Right atrium auricular region (tissue), 2 donors: ENCODE measurements around the gene UNC5B. TPM values are rescaled to one million over a fixed set of nuclear protein-coding genes. Genes with fewer than 3 reads are reported as not detected.

Experiments used
- DNase-seq: peaks from one replicate; pipeline ENCODE4 v3.0.0-alpha.2; 2019; ENCODE audit warnings: low spot score
- H3K27ac ChIP-seq, 2 donors: fragments of 200-600 bp; sonication (generic); 1 replicate in 1 of 2; 2 replicates in 1 of 2; pipeline ENCODE4 v1.5.1; 2016 to 2019
- H3K27me3 ChIP-seq, 2 donors: fragments of 200-600 bp; sonication (generic); one replicate each; pipeline versions ENCODE4 v1.5.1 to v1.6.0; 2017 to 2019
- H3K36me3 ChIP-seq: fragments of 200-600 bp; sonication (generic); one replicate; pipeline ENCODE4 v1.5.1; 2016
- H3K4me1 ChIP-seq, 2 donors: fragments of 200-600 bp; sonication (generic); one replicate each; pipeline versions ENCODE4 v1.5.1 to v1.6.0; 2017 to 2019
- H3K4me3 ChIP-seq, 2 donors: fragments of 200-600 bp; sonication (generic); 1 replicate in 1 of 2; 2 replicates in 1 of 2; pipeline ENCODE4 v1.5.1; 2017 to 2019; ENCODE audit warnings: mild to moderate bottlenecking in 1 of 2, moderate library complexity in 1 of 2
- H3K9me3 ChIP-seq, 2 donors: fragments of 200-600 bp; sonication (generic); one replicate each; pipeline ENCODE4 v1.5.1; 2019
- CTCF ChIP-seq, 2 donors: fragments of 200-600 bp; sonication (generic); IDR thresholded peaks; one replicate each; pipeline ENCODE4 v1.5.1; 2019; ENCODE audit warnings: antibody characterized with exemption in 2 of 2
- total RNA-seq, 2 donors: library from RNA; depleted of rRNA; stranded (reverse); fragments of >200 nt; gene quantifications; one replicate each; pipeline ENCODE4 v1.1.0, GENCODE V29; 2016

Gene UNC5B
- total RNA-seq, 2 donors from 2014 or later: 10.9 to 29.2 TPM

- TF ChIP-seq CTCF (IDR thresholded peaks at IDR 0.05): no peak
- no peaks in the 10 kb centered on the region for H3K4me1 ChIP-seq
- no peak for DNase-seq
- H3K27me3 ChIP-seq: no peaks in the 10 kb centered on the region
- no peaks in the 10 kb centered on the region for H3K9me3 ChIP-seq
- H3K4me3 ChIP-seq: no peak overlapping the region
- no peak overlapping the region for H3K27ac ChIP-seq
- no peaks in the 10 kb centered on the region for H3K36me3 ChIP-seq
Measured at GRCh38 chr10:71342573-71343391, 130.4 kb downstream of the UNC5B start.

- no peaks in the 10 kb centered on the region for H3K9me3 ChIP-seq
- no peak overlapping the region for H3K27ac ChIP-seq
- H3K4me3 ChIP-seq: no peak overlapping the region
- no peaks in the 10 kb centered on the region for H3K36me3 ChIP-seq
- no peak for DNase-seq
- no peaks in the 10 kb centered on the region for H3K4me1 ChIP-seq
- TF ChIP-seq CTCF (IDR thresholded peaks at IDR 0.05): no peak
- H3K27me3 ChIP-seq: no peaks in the 10 kb centered on the region
Measured at GRCh38 chr10:71343392-71343773, 131.0 kb downstream of the UNC5B start.

DNA sequence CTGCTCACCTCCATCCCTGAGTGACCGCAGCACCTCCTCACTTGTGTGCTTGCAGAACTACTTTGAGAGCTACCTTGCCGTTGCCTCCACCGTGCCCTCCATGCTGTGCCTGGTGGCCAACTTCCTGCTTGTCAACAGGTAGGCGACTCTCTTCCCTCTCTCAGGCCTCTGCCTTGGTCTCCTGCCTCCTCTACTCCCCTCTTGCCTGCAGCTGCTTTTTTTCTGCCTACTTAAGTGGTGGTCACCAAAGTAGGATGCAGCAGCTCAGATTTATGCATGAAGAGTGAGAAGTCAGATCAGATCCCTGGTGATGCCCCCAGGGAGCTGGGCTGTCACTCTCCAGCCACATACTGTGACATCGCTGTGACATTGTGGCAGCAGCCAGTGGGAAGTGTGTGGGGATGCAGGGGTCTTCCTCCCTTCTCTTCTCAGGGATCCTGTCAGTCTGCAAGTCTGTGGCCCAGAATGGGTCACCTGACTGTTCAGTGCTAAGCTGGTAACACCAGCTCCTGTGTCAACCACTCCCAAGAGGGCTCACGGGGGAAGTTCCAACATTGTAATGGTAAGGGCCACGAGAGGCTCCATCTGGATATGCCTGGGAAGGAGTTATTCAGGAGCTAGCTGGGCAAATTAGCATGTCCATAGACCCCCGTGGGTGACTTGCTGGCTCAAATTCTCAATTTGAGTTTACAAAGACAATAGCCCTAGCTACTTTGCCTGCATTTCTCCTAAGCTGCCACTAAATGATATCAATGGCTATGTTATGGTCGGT, 132.0 kb downstream of the UNC5B start:
- H3K36me3 ChIP-seq: no peaks in the 10 kb centered on the region
- H3K27me3 ChIP-seq: no peaks in the 10 kb centered on the region
- H3K4me1 ChIP-seq: no peaks in the 10 kb centered on the region
- TF ChIP-seq CTCF (IDR thresholded peaks at IDR 0.05): no peak
- DNase-seq: no peak
- no peaks in the 10 kb centered on the region for H3K9me3 ChIP-seq
- H3K4me3 ChIP-seq: no peak overlapping the region
- H3K27ac ChIP-seq: no peak overlapping the region

- no peak for TF ChIP-seq CTCF (IDR thresholded peaks at IDR 0.05)
- no peaks in the 10 kb centered on the region for H3K4me1 ChIP-seq
- no peak overlapping the region for H3K27ac ChIP-seq
- no peak for DNase-seq
- H3K9me3 ChIP-seq: no peaks in the 10 kb centered on the region
- no peaks in the 10 kb centered on the region for H3K27me3 ChIP-seq
- H3K36me3 ChIP-seq: no peaks in the 10 kb centered on the region
- no peak overlapping the region for H3K4me3 ChIP-seq
Measured at GRCh38 chr10:71344993-71345480, 132.7 kb downstream of the UNC5B start.

- H3K36me3 ChIP-seq: no peaks in the 10 kb centered on the region
- no peak for DNase-seq
- no peak for TF ChIP-seq CTCF (IDR thresholded peaks at IDR 0.05)
- H3K27me3 ChIP-seq: no peaks in the 10 kb centered on the region
- H3K9me3 ChIP-seq: no peaks in the 10 kb centered on the region
- H3K27ac ChIP-seq: no peak overlapping the region
- no peaks in the 10 kb centered on the region for H3K4me1 ChIP-seq
- H3K4me3 ChIP-seq: no peak overlapping the region
Measured at GRCh38 chr10:71345694-71346093, 133.3 kb downstream of the UNC5B start.
